T-helper 1 cell (primary cell): Measurements from ENCODE around the gene PGK1.
"Not testable (repeated sequence)": the region's sequence is repeated elsewhere in the genome, so short reads cannot be mapped to it uniquely, and the experiment has no call there.

Experiments used
- DNase-seq, 5 donors: peaks; one replicate each; pipeline ENCODE4 v3.0.0-alpha.2; 2012 to 2020

The PGK1 gene

GRCh38 chrX:78116365-78116764 lies 12.3 kb downstream of the PGK1 start:
- DNase-seq: no peak

DNA sequence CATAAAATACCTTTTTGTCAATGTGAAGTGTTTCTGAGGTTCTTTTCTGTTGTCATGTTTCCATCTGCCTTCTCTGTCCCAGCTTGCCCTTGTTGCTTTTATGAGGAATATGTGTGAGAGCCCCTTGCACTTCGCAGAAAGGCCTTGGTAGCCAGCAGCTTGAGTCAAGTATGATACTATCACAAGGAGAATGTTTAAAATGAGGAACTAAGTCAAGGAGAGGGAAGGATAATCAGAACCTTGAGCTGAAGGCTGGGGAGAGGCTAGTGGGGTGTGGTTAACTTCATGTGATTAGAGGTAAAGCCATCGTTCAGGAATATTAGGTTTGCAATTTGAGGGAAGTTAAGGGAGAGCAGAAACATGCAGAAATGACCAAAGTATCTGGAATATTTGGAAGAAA lies 12.7 kb downstream of the PGK1 start:
- no peak for DNase-seq

GRCh38 chrX:78118628-78119027 lies 14.6 kb downstream of the PGK1 start:
- DNase-seq: no peak

DNA sequence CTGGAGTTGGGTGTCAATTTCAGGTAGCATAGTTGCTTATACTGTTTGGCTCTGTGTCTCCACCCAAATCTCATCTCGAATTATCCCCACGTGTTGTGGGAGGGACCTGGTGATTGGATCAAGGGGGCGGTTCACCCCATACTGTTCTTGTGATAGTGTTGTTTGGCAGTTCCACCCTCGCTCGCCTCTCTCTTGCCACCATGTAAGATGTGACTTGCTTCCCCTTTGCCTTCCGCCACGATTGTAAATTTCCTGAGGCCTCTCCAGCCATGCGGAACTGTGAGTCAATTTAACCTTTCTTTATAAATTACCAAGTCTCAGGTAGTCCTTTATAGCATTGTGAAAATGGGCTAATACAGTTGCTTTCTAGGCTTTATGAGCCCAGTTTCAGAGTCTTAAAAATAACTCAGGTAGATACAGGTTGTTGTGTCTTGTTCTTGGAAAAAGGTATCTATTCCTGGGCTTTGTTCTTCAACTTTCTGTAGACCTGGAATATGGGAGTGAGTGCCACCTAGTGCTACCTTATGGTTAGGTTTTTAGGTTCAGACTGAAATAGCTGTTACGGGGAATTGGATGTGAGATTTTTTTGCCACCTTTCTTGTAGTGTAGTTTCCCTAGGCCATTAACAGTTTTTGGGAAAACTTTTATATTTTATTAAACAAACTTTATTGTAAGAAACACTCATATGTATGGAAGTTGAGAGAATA lies 15.6 kb downstream of the PGK1 start:
- DNase-seq: no peak

GRCh38 chrX:78123190-78123589 lies 19.1 kb downstream of the PGK1 start:
- no peak for DNase-seq

GRCh38 chrX:78124307-78124706 lies 20.3 kb downstream of the PGK1 start:
- DNase-seq: no peak

GRCh38 chrX:78125148-78125547 lies 21.1 kb downstream of the PGK1 start:
- no peak for DNase-seq

DNA sequence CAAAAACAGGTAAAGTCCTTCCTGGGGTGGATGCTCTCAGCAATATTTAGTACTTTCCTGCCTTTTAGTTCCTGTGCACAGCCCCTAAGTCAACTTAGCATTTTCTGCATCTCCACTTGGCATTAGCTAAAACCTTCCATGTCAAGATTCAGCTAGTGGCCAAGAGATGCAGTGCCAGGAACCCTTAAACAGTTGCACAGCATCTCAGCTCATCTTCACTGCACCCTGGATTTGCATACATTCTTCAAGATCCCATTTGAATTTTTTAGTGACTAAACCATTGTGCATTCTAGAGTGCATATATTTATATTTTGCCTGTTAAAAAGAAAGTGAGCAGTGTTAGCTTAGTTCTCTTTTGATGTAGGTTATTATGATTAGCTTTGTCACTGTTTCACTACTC lies 21.7 kb downstream of the PGK1 start:
- not testable (repeated sequence) for DNase-seq

- no peak for DNase-seq
These were observed 25.7 kb downstream of the PGK1 start for GRCh38 chrX:78129714-78130113.

- no peak for DNase-seq
These were observed 26.3 kb downstream of the PGK1 start for GRCh38 chrX:78130396-78130795.

DNA sequence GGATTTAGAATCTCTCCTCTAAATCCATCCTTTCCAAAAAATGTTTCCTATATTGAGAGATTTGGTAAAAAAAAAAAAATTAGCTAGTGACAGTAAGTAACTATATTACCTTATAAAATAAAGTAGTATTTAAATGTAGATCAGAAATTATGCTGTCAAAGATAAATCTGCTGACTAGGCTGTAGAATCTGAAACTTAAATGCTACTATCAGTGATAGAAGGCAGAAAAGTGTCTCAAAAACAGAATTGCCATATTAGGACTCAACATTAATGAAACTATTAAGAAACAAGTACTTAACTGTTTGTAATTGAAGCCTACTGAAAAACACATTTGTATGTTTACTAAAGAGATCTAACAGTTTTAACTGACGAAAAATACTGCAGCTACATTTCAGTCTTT lies 27.1 kb downstream of the PGK1 start:
- DNase-seq: no peak

GRCh38 chrX:78133238-78133960 lies 29.4 kb downstream of the PGK1 start:
- DNase-seq: no peak

GRCh38 chrX:78139160-78140123 lies 35.4 kb downstream of the PGK1 start, which contains the start of gene TAF9B:
TAF9B (minus strand) TSS chrX:78139650; CDS start chrX:78139611, 39 bp downstream.
- peak; percentile 63 to 87 (median 77) for DNase-seq

GRCh38 chrX:78140206-78140605 lies 36.2 kb downstream of the PGK1 start:
- DNase-seq: no peak

DNA sequence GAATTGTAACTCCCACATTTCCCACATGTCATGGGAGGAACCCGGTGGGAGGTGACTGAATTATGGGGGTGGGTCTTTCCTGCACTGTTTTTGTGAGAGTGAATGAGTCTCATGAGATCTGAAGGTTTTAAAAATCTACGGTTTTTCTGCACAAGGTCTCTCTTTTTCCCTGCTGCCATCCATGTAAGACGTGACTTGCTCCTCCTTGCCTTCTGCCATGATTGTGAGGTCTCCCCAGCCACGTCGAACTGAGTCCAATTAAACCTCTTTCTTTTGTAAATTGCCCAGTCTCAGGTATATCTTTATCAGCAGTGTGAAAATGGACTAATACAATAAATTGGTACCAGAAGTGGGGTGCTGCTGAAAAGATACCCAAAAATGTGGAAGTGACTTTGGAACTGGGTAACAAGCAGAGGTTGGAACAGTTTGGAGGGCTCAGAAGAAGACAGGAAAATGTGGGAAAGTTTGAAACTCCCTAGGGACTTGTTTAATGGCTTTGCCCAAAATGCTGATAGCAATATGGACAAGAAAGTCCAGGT lies 43.0 kb downstream of the PGK1 start:
- DNase-seq: not testable (repeated sequence)

DNA sequence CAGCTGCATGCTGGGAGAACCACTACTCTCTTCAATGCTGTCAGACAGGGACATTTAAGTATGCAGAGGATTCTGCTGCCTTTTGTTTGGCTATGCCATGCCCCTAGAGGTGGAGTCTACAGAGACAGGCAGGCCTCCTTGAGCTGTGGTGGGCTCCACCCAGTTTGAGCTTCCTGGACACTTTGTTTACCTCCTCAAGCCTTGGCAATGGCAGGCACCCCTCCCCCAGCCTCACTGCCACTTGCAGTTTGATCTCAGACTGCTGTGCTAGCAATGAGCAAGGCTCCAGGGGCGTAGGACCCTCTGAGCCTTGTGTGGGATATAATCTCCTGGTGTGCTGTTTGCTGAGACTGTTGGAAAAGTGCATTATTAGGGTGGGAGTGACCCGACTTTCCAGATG lies 53.3 kb downstream of the PGK1 start:
- not testable (repeated sequence) for DNase-seq

DNA sequence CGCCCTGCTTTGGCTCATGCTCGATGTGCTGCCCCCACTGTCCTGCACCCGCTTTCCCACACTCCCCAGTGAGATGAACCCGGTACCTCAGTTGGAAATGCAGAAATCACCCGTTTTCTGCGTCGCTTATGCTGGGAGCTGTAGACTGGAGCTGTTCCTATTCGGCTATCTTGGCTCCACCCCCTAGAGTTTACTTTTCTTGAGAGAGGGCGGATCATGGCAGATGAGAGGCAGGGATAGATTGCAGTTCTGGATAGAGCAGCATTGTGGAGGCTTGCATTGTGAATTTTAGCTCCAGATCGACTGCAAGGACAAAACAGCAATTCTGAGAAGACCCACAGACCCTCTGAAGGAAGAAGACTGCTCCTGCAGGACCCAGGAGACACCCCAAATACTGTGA lies 53.8 kb downstream of the PGK1 start:
- DNase-seq: not testable (repeated sequence)

DNA sequence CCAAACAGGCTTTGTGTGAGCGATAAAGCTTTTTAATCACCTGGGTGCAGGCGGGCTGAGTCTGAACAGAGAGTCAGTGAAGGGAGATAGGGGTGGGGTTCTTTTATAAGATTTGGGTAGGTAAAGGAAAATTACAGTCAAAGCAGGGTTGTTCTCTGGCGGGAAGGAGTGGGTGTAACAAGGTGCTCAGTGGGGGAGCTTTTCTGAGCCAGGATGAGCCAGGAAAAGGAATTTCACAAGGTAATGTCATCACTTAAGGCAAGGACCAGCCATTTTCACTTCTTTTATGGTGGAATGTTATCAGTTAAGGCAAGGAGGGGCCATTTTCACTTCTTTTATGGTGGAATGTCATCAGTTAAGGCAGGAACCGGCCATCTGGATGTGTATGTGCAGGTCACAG lies 56.7 kb downstream of the PGK1 start:
- not testable (repeated sequence) for DNase-seq

- DNase-seq: not testable (repeated sequence)
These were observed 59.1 kb downstream of the PGK1 start for GRCh38 chrX:78163175-78163574.

GRCh38 chrX:78165425-78165824 lies 61.4 kb downstream of the PGK1 start:
- no peak for DNase-seq

- peak in 1 of 5 donors; percentile 3 for DNase-seq
These were observed 64.0 kb downstream of the PGK1 start for GRCh38 chrX:78168065-78168464.
